Activated T-cell treated with anti-CD3 and anti-CD28 coated beads for 48 hours (primary cell): ENCODE data around the gene TMEM63A.
A peak's percentile ranks its signal among the peaks of the same experiment; 100 is the strongest.
"Not testable (repeated sequence)": the region's sequence is repeated elsewhere in the genome, so short reads cannot be mapped to it uniquely, and the experiment has no call there.

ENCODE experiments used
- DNase-seq: peaks from one replicate; pipeline ENCODE4 v3.0.0-alpha.2; 2020; ENCODE audit warnings: low read depth

Gene TMEM63A

DNA sequence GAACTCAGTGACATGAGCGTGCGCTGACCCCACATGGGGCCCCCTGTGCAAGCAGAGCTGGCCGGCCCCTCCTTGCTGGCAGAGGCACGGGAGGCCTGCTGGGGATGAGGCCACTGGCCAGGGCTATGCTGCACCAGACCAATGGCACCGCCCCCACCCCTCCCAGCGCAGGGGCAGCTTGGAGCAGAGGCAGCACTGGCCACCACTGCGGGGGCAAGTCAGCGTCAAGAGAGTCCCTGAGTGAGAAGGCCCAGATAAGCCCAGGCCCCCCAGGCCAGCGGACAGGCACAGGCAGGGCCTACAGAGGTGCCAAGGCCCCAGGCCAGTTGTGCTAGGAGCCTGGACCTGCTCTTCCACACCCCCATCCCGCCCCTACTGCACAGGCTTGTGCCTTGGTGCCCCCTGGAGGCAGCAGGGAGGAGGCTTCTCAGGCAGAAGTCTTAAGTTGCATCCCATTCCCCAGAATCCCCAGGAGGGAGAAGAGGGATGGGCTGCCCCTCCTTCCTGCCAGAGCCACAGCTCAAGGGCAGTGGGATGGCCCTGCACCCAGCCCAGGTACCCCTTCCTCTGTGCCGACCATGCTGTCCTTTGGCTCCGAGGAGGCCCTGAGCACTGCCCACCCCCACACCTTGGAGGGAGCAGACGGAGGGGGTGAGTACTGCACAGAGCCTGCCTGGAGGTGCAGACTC lies 36.5 kb downstream of the TMEM63A start:
- DNase-seq = peak; percentile 35

- no peak for DNase-seq
These were observed 37.1 kb downstream of the TMEM63A start for GRCh38 chr1:225845097-225845496.

- no peak for DNase-seq
These were observed 37.7 kb downstream of the TMEM63A start for GRCh38 chr1:225844236-225845061.

GRCh38 chr1:225843426-225843795 lies 38.8 kb downstream of the TMEM63A start:
- DNase-seq = no peak

DNA sequence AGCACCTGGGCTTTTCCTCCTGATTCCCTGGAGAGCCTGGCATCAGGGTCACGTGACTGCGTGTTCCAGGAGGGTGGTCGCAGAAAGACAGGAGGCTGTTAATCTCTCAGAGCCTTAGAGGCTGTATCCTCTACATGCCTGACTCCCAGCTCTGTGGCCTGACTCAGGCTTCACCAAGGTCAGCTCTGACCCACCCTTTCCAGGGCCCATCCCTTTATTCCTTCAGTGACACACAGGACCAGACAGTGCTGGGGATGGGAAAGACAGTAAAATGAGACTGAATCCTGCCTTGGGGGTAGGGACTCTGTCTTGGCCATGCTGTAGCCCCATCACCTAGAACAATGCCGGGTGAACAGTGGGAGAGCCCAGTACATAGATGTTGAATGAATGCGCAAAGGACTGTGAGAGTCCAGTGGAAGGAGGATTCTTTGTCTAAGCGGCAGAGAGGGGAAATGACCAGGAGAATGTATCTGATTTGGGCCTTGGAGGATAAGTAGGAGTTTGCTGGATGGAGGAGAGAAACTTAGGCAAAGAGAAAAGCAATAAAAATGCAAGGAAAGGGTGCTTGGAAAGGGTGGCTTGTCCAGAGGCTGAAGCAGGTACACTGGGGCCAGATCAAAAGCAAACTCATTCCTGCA lies 39.3 kb downstream of the TMEM63A start:
- DNase-seq = no peak

DNA sequence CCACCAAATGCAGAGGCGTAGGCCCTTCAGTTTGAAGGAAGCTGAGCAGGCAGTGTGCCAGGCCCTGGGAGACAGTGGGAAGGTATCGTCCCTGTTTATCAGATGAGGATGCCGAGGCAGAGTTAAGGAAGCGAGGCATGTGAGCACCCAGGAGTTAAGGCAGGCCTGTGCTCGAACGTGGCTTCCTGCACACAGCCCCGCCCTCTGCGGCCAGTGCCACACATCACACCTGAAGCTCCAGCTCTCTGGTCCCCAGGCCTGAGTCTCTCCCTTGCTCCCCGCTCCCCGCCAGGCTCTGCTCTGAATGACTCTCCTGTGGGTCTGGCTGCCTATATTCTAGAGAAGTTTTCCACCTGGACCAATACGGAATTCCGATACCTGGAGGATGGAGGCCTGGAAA lies 40.1 kb downstream of the TMEM63A start:
- no peak for DNase-seq

GRCh38 chr1:225840713-225841112 lies 41.5 kb downstream of the TMEM63A start:
- DNase-seq = no peak

DNA sequence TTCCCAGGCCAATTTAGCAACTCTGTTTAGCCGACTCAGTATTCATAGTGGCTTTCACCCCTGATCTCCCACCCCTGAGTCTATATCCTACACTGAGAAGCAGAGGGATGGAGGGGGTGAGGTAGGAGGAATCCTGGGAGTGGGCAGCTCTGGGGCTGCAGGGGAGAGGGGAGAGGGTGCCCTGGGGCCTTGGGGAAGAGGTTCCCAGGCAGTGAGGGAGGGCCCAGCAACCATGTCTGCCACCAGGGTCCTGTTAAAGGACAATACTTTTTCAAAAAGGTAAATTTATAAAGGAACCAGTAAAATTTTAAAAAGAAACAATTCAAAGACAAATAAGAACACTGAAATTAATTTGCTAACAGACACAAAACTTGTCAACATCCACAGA lies 42.0 kb downstream of the TMEM63A start:
- no peak for DNase-seq

DNA sequence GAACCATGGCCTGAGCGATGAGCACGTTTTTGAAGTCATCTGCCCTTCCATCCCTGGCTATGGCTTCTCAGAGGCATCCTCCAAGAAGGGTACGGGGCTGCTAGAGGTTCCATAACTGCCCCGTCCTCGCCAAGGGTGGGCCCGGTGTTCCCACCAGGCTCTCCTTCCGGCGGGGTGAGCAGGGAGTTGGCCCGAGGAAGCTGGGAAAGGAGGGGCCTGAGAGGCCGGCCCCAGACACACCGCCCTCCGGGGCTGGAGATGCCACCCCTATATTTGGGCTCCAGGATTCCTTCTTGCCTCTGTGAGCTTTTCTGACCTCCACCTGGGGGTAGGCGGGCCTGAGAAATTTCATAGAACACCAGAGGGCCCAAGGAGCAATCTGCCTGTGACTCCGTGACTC lies 43.4 kb downstream of the TMEM63A start:
- DNase-seq = no peak

- DNase-seq = not testable (repeated sequence)
These were observed 45.9 kb downstream of the TMEM63A start for GRCh38 chr1:225836296-225836695.

- no peak for DNase-seq
These were observed 46.3 kb downstream of the TMEM63A start for GRCh38 chr1:225835856-225836255.

- DNase-seq = no peak
These were observed 47.5 kb downstream of the TMEM63A start for GRCh38 chr1:225834417-225835329.

DNA sequence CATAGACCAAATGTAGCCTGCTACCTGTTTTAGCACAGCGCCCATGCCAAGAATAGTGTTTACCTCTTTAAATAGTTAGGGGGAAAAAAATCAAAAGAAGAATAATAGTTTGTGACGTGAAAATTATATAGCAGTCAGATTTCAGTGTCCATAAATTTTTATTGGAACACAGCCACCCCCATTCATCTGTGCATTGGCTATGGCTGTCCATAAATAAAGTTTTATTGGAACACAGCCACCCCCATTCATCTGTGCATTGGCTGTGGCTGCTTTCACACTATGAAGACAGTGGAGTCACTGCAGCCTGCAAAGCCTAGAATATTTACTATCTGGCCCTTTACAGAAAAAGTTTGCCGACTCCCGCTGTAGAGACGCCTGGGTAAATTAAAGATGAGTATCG lies 51.3 kb downstream of the TMEM63A start:
- no peak for DNase-seq

GRCh38 chr1:225828706-225829345 lies 53.4 kb downstream of the TMEM63A start:
- DNase-seq = no peak

- DNase-seq = no peak
These were observed 55.1 kb downstream of the TMEM63A start for GRCh38 chr1:225827076-225827475.

- no peak for DNase-seq
These were observed 56.6 kb downstream of the TMEM63A start for GRCh38 chr1:225825607-225826007.

- no peak for DNase-seq
These were observed 57.1 kb downstream of the TMEM63A start for GRCh38 chr1:225825078-225825477.

GRCh38 chr1:225824533-225824941 lies 57.6 kb downstream of the TMEM63A start:
- DNase-seq = no peak

DNA sequence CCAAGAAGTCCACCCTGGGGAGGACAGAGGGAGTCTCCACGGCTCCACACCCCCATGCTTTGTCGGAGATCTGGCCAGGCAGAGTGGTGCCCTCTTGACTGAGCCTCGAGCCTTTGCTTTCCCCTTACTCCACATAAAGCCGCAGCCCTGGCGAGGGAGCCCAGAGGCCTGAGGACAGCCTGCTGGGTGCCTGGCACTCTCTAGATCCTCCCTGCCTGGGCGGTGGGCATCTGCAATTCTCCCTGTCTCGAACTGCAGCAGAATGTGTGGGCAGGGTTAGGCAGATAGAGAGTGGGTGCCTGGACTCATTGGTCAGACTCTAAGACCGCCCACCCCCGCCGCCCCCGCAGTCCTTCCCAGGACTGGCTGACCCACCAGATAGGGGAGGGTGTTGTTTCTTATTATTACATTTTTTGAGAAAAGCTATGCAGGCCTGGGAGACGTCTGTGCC lies 58.3 kb downstream of the TMEM63A start:
- DNase-seq = no peak

GRCh38 chr1:225822655-225823403 lies 59.4 kb downstream of the TMEM63A start:
- DNase-seq = no peak
